GM19238 (cell line): Measurements from ENCODE around the gene BUB1.
"Not testable (repeated sequence)": the region's sequence is repeated elsewhere in the genome, so short reads cannot be mapped to it uniquely, and the experiment has no call there.

ENCODE experiments used
- DNase-seq: peaks from one replicate; pipeline ENCODE4 v3.0.0; 2011; ENCODE audit warnings: low spot score; ENCODE audit not compliant: insufficient read length

The BUB1 gene

GRCh38 chr2:110691612-110692258 lies 13.9 kb upstream of the BUB1 start:
- no peak for DNase-seq

GRCh38 chr2:110690083-110690965 lies 12.5 kb upstream of the BUB1 start:
- DNase-seq: no peak

- no peak for DNase-seq
These were observed 10.8 kb upstream of the BUB1 start for GRCh38 chr2:110688594-110689091.

GRCh38 chr2:110687775-110688484 lies 10.1 kb upstream of the BUB1 start:
- DNase-seq: not testable (repeated sequence)

- DNase-seq: no peak
These were observed 5.0 kb upstream of the BUB1 start for GRCh38 chr2:110682872-110683271.

GRCh38 chr2:110682267-110682666 lies 4.4 kb upstream of the BUB1 start:
- no peak for DNase-seq

- no peak for DNase-seq
These were observed 2.8 kb upstream of the BUB1 start for GRCh38 chr2:110680709-110681108.

- no peak for DNase-seq
These were observed 2.0 kb upstream of the BUB1 start for GRCh38 chr2:110679865-110680264.

GRCh38 chr2:110679337-110679707 lies 1.5 kb upstream of the BUB1 start:
- no peak for DNase-seq

- no peak for DNase-seq
These were observed 834 bp upstream of the BUB1 start for GRCh38 chr2:110678457-110679336.

- DNase-seq: no peak
These were observed 783 bp downstream of the BUB1 start for GRCh38 chr2:110677080-110677479.

GRCh38 chr2:110675679-110676078 lies 2.2 kb downstream of the BUB1 start:
- no peak for DNase-seq

- DNase-seq: peak; percentile 65
These were observed 3.0 kb downstream of the BUB1 start for GRCh38 chr2:110674620-110675555.

- DNase-seq: no peak
These were observed 4.7 kb downstream of the BUB1 start for GRCh38 chr2:110673201-110673600.

- DNase-seq: no peak
These were observed 7.0 kb downstream of the BUB1 start for GRCh38 chr2:110670826-110671225.

- no peak for DNase-seq
These were observed 8.8 kb downstream of the BUB1 start for GRCh38 chr2:110669079-110669478.

GRCh38 chr2:110667071-110667470 lies 10.8 kb downstream of the BUB1 start:
- no peak for DNase-seq

- no peak for DNase-seq
These were observed 13.7 kb downstream of the BUB1 start for GRCh38 chr2:110664135-110664534.

GRCh38 chr2:110662560-110662959 lies 15.3 kb downstream of the BUB1 start:
- no peak for DNase-seq

- DNase-seq: no peak
These were observed 17.3 kb downstream of the BUB1 start for GRCh38 chr2:110660558-110660957.
